ENCODE measurements around the gene ADAMTSL1. TPM values are rescaled to one million over a fixed set of nuclear protein-coding genes. Genes with fewer than 3 reads are reported as not detected.

The ADAMTSL1 gene
- total RNA-seq, 6 experiments from 2014 or later: 0.73 to 2.1 (median 0.89) TPM

GRCh38 chr9:18490641-18491370 lies 16.9 kb downstream of the ADAMTSL1 start:
- TF ChIP-seq POLR2A (IDR thresholded peaks at IDR 0.05) (no peak), CTCF (IDR thresholded peaks at IDR 0.05) (no peak)
- H3K4me1 ChIP-seq: no peaks in the 10 kb centered on the region
- no peak overlapping the region for H3K27ac ChIP-seq
- H3K36me3 ChIP-seq: no peaks in the 10 kb centered on the region
- DNase-seq: no peak
- no peaks in the 10 kb centered on the region for H3K9me3 ChIP-seq
- intact Hi-C loops (cut with DNase I): no loop called here
- H3K27me3 ChIP-seq: no peaks in the 10 kb centered on the region
- ATAC-seq: no peak
- no peak overlapping the region for H3K4me3 ChIP-seq
- WGBS (ENCODE audit: insufficient coverage, low coverage, low lambda C conversion rate, missing lambda C conversion rate): 55% methylated on average over 7 of the region's 7 CpGs

GRCh38 chr9:18492612-18493011 lies 18.7 kb downstream of the ADAMTSL1 start:
- H3K27ac ChIP-seq: no peak overlapping the region
- no peaks in the 10 kb centered on the region for H3K36me3 ChIP-seq
- no peak overlapping the region for H3K4me3 ChIP-seq
- H3K9me3 ChIP-seq: no peaks in the 10 kb centered on the region
- ATAC-seq (no peak), DNase-seq (no peak)
- H3K27me3 ChIP-seq: no peaks in the 10 kb centered on the region
- intact Hi-C loops (cut with DNase I): no loop called here
- no peak for TF ChIP-seq CTCF (IDR thresholded peaks at IDR 0.05)
- TF ChIP-seq POLR2A (IDR thresholded peaks at IDR 0.05): no peak
- no peaks in the 10 kb centered on the region for H3K4me1 ChIP-seq

- intact Hi-C loops (cut with DNase I): no loop called here
- DNase-seq: no peak
- no peaks in the 10 kb centered on the region for H3K9me3 ChIP-seq
- no peaks in the 10 kb centered on the region for H3K36me3 ChIP-seq
- H3K27ac ChIP-seq: no peak overlapping the region
- no peak for ATAC-seq
- no peaks in the 10 kb centered on the region for H3K27me3 ChIP-seq
- TF ChIP-seq POLR2A (IDR thresholded peaks at IDR 0.05): no peak
- TF ChIP-seq CTCF (IDR thresholded peaks at IDR 0.05): no peak
- WGBS (ENCODE audit: insufficient coverage, low coverage, low lambda C conversion rate, missing lambda C conversion rate): 92% methylated on average over 3 of the region's 3 CpGs
- no peak overlapping the region for H3K4me3 ChIP-seq
- no peaks in the 10 kb centered on the region for H3K4me1 ChIP-seq
Measured at GRCh38 chr9:18493451-18493993, 19.6 kb downstream of the ADAMTSL1 start.

GRCh38 chr9:18495065-18495464 lies 21.1 kb downstream of the ADAMTSL1 start:
- intact Hi-C loops (cut with DNase I): no loop called here
- no peaks in the 10 kb centered on the region for H3K9me3 ChIP-seq
- no peak for DNase-seq
- H3K4me1 ChIP-seq: no peaks in the 10 kb centered on the region
- TF ChIP-seq POLR2A (IDR thresholded peaks at IDR 0.05) (no peak), CTCF (IDR thresholded peaks at IDR 0.05) (no peak)
- H3K27me3 ChIP-seq: no peaks in the 10 kb centered on the region
- 100% methylated on average over 3 of the region's 3 CpGs for WGBS (ENCODE audit: insufficient coverage, low coverage, low lambda C conversion rate, missing lambda C conversion rate)
- no peak overlapping the region for H3K27ac ChIP-seq
- H3K36me3 ChIP-seq: no peaks in the 10 kb centered on the region
- H3K4me3 ChIP-seq: no peak overlapping the region
- ATAC-seq: no peak

All from right lobe of liver (tissue), 6 donors.